Testis (tissue), 2 donors: ENCODE results near the gene RPA3.

Experiments used
- POLR2A ChIP-seq: fragments of 450-650 bp; IDR thresholded peaks from one replicate; pipeline ENCODE4 v1.6.1; 2017; ENCODE audit warnings: antibody characterized with exemption, mild to moderate bottlenecking, moderate library complexity
- TF ChIP-seq, protein P1 (sequence below), 3 experiments: fragments of 450-650 bp in 2 of 3; fragments of 200-600 bp in 1 of 3; sonication (generic) in 1 of 3; IDR thresholded peaks; one replicate each; pipeline ENCODE4 v1.5.1; 2016 to 2019; ENCODE audit warnings: antibody characterized with exemption in 3 of 3, mild to moderate bottlenecking in 2 of 3, moderate library complexity in 1 of 3

DNA sequence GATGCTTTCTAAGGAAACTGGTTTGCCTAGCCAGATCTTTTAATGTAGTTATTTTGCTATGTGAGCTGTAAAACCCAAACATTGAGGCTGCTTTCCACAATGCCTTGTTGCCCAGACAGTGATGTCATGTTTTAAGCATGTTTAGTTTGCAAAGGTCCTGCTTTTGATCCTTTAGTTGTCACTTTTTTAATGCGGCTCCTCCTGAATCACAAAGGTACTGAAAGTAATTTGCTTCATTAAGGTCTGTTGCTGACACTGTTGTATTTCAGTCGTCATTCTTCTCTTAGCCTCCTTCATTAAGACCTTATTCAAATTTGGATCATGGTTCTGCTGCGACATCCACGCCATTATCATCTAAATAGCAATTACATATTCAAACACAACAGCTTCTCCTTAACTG is 10.6 kb downstream of the RPA3 start:
- TF ChIP-seq, protein P1, sequence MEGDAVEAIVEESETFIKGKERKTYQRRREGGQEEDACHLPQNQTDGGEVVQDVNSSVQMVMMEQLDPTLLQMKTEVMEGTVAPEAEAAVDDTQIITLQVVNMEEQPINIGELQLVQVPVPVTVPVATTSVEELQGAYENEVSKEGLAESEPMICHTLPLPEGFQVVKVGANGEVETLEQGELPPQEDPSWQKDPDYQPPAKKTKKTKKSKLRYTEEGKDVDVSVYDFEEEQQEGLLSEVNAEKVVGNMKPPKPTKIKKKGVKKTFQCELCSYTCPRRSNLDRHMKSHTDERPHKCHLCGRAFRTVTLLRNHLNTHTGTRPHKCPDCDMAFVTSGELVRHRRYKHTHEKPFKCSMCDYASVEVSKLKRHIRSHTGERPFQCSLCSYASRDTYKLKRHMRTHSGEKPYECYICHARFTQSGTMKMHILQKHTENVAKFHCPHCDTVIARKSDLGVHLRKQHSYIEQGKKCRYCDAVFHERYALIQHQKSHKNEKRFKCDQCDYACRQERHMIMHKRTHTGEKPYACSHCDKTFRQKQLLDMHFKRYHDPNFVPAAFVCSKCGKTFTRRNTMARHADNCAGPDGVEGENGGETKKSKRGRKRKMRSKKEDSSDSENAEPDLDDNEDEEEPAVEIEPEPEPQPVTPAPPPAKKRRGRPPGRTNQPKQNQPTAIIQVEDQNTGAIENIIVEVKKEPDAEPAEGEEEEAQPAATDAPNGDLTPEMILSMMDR (IDR thresholded peaks at IDR 0.05) = no peak
- TF ChIP-seq POLR2A = no peak
